ENCODE results near the gene WDR6. TPM values are rescaled to one million over a fixed set of nuclear protein-coding genes. Genes with fewer than 3 reads are reported as not detected.
"Not testable (repeated sequence)": the region's sequence is repeated elsewhere in the genome, so short reads cannot be mapped to it uniquely, and the experiment has no call there.

WDR6 gene
- total RNA-seq, 1 donor from 2014 or later: 116 TPM

GRCh38 chr3:48990636-48991469, 16.3 kb upstream of the WDR6 start:
- DNase-seq (ENCODE audit: extremely low read depth, low read depth, low spot score): no peak

DNA sequence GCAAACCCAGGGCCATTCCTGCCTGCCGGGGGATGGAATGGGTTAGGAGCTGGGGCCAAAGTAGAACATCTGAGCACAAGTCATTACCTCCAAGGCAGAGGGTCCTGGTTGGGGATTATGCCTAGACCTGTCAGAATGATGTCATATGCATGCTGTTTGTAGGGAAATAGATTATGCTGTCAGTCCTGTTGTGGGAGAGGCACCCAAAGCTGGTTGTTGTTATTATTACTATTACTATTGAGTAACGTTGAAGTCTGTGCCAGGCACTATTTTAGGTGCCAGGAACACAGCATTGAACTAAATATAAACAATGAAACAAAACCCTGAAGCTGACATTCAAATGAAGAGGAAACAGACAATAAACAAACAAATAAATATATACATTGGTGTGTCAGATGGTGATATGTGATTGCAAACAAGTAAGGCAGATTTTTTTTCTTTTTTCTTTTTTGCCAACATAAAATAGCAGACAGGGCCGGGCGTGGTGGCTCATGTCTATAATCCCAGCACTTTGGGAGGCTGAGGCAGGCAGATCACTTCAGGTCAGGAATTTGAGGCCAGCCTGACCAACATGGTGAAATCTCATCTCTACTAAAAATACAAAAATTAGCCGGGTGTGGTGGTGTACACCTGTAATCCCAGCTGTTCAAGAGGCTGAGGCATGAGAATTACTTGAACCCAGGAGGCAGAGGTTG, 15.2 kb upstream of the WDR6 start:
- no peak for DNase-seq (ENCODE audit: extremely low read depth, low read depth, low spot score)

DNA sequence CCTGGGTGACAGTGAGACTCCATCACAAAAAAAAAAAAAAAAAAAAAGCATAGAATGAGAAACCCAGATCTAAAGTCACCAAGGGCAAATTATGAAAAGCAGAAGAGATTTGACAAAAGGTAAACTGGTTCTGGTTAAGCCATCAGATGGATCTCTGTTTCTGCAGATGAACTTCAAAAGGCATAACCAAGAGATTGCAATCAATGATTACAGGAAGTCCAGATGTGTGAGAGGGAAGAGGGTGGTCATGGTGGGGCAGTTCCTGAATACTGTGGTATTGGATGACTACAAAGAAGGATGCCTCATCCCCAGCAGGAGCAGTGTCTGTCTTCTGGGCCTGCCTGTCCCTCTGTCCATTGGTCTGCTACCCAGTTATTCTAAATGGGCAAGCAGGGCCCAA, 13.4 kb upstream of the WDR6 start:
- no peak for DNase-seq (ENCODE audit: extremely low read depth, low read depth, low spot score)

DNA sequence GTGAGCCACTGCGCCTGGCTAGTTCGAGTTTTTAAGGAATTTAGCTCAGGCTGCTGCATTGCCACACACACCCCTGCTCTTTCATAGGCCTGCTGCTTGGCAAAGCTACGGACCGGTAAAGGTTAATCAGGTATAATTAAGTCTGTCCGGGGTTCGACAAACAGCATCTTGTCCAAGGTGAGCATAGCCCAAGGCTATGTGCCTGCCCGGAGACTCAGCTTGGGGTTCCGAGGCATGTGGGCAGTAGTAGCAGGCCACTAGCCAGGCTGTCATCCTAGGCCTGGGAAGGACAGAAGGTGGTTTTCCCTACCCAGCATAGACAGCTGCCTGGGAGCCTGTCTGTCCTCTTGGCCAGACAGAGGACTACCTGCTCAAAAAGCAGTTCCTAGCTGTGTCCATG, 10.6 kb upstream of the WDR6 start:
- DNase-seq (ENCODE audit: extremely low read depth, low read depth, low spot score): no peak

GRCh38 chr3:48997102-48997635, 10.0 kb upstream of the WDR6 start:
- DNase-seq (ENCODE audit: extremely low read depth, low read depth, low spot score): no peak

- DNase-seq (ENCODE audit: extremely low read depth, low read depth, low spot score): no peak
These were observed 9.2 kb upstream of the WDR6 start for GRCh38 chr3:48997714-48998637.

DNA sequence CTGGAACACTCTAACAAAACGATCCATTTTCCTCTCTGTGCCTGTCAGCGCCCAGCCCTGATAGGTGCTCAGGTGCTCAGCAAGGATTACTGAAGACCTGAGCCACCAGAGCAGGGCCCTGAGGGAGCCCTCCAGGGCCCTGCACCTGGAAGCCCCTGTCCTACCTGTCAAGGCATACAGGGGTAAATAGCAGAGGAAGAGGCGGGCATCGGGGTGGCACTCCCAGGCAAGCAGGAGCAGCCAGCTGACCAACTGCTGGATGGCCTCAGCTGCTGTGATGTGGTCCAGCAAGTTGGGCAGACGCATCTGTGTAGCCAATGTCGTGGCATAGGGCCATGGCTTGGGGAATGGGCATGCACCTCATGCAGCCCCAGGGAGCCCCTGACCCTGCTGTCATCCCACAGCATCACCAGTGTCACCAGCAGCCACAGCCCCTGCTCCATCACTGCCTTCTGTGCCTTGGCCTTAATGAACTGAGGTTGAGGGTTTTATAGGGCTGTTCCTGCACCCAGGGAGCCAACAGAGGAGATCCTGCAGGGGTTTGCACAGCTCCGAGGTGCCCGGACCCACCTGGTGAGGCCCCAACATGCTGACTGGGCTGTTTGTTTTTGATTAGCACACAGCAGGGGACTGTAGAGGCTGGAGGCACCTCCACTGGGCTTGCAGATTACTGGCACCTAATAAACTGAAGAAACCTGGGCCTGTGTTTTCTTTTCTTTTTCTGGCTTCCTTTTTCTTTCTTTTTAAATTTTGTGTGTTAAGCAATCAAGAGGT, 7.9 kb upstream of the WDR6 start:
- DNase-seq (ENCODE audit: extremely low read depth, low read depth, low spot score): no peak

DNA sequence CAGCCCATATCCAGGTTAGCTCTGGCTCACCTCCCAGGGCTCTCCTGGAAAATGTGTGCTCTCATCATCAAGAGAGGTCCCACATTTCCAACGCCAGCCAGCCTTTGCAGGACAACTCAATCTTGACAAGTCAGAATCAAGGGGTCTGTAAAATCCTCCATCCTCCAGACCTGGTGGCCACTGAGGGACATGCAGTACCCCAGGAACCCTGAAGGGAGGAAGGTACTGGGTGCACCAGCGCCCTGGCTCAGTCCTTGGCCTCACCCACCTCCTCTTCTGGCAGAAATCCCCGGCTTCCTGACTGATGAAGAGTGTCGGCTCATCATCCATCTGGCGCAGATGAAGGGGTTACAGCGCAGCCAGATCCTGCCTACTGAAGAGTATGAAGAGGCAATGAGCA, 6.0 kb upstream of the WDR6 start:
- DNase-seq (ENCODE audit: extremely low read depth, low read depth, low spot score): no peak

- no peak for DNase-seq (ENCODE audit: extremely low read depth, low read depth, low spot score)
These were observed 2.6 kb upstream of the WDR6 start for GRCh38 chr3:49004352-49005302.

DNA sequence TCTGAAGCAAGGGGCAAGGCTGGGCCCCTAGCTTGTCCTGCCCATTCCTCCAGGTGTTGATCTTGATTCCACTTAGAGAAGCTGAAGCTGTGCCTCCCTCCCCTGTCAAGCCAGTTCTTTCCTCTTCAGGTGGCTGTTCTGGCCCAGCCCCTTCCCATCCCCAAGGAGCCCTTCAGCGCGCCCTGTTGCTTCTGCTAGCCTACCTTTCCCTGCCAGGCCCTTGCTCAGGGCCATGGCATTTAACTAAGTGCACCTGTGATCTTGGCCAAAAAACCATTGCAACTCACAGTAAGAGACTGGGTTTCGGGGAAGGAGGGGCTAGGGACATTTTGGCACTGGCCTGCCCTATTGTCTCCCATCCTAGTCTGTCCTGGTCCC, 1.9 kb upstream of the WDR6 start:
- DNase-seq (ENCODE audit: extremely low read depth, low read depth, low spot score): no peak

DNA sequence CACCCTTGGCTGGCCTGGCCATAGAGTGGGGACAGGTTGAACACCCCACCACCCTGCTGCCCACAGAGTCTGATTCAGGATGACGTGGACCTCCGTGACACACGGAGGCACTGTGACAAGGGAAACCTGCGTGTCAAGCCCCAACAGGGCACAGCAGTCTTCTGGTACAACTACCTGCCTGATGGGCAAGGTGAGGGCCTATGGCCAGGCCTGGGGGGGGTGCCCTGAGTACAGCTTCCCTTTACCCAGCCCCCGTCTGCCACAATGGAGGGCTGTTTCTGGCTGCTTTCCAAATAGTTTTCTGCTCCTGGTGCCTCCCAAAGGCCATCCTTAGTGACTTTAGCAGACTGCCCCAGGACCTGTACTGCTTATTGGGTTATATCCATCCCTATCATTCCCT, 1.2 kb upstream of the WDR6 start:
- DNase-seq (ENCODE audit: extremely low read depth, low read depth, low spot score): no peak

GRCh38 chr3:49006408-49007067, 653 bp upstream of the WDR6 start:
- no peak for DNase-seq (ENCODE audit: extremely low read depth, low read depth, low spot score)

DNA sequence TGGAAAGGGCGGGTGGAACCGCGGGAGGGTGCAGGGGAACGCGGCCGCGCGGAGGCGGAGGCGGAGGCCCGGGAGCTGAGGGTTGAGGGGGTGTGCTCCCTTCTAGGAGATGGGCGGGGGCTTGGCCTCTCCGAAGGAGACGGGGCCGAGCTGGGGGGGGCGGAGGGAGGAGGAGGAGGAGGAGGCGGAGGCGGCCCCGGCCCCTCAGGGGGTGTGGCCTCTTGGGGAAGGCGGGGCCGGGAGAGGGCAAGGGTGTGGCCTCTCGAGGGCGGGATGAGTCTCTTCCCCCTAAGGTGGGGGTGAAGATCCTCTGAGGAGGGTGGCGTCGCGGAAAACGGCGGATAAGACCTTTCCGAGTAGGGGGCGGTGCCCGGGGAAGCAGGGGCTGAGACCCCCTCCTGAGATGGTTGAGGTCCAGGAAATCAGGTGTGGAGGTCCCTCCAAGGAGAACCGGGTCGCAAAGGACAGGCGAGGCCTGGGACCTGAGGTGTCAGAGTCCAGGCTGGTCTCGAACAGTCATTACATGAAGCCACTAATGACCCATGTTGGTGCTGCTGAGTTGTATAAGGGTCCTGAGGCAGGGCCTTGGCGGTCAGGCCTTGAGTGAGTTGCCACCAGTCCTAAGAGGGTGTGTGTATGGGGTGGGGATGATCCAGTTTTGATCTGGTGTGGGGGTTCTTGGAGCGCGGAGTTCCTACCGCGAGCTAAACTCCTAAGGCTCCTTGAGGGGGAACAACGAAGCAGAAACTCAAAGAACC, 759 bp downstream of the WDR6 start:
- DNase-seq (ENCODE audit: extremely low read depth, low read depth, low spot score): no peak

DNA sequence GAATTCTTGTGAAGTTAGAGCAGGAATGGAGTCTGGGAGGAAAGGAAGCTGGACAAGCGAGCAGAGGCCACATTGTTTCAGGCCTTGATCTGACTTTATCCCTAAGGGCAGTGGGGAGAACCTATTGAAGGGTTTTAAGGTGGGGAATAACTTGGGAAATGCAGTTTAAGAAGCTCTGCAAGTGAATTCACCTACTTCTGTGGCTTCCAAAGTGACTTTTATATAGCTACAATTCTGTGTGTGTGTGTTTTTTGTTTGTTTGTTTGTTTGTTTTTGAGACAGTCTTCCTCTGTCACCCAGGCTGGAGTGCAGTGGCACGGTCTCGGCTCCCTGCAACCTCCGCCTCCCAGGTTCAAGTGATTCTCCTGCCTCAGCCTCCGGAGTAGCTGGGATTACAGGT, 1.4 kb downstream of the WDR6 start:
- DNase-seq (ENCODE audit: extremely low read depth, low read depth, low spot score): not testable (repeated sequence)

GRCh38 chr3:49009396-49009795, 2.2 kb downstream of the WDR6 start:
- no peak for DNase-seq (ENCODE audit: extremely low read depth, low read depth, low spot score)

DNA sequence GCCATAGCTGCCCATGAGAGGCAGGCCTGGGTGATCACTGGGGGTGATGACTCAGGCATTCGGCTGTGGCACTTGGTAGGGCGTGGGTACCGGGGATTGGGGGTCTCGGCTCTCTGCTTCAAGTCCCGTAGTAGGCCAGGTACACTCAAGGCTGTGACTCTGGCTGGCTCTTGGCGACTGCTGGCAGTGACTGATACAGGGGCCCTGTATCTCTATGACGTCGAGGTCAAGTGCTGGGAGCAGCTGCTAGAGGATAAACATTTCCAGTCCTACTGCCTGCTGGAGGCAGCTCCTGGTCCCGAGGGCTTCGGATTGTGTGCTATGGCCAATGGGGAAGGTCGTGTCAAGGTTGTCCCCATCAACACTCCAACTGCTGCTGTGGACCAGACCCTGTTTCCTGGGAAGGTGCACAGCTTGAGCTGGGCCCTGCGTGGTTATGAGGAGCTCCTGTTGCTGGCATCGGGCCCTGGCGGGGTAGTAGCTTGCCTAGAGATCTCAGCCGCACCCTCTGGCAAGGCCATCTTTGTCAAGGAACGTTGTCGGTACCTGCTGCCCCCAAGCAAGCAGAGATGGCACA, 5.3 kb downstream of the WDR6 start:
- DNase-seq (ENCODE audit: extremely low read depth, low read depth, low spot score): no peak

DNA sequence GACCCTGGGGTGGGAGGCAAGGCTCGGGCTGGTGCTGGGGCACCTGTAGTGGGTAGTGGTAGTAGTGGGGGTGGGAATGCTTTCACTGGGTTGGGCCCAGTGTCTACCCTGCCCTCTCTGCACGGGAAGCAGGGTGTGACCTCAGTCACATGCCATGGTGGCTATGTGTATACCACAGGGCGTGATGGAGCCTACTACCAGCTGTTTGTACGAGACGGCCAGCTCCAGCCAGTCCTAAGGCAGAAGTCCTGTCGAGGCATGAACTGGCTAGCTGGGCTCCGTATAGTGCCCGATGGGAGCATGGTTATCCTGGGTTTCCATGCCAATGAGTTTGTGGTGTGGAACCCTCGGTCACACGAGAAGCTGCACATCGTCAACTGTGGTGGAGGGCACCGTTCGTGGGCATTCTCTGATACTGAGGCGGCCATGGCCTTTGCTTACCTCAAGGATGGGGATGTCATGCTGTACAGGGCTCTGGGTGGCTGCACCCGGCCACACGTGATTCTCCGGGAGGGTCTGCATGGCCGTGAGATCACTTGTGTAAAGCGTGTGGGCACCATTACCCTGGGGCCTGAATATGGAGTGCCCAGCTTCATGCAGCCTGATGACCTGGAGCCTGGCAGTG, 6.0 kb downstream of the WDR6 start:
- no peak for DNase-seq (ENCODE audit: extremely low read depth, low read depth, low spot score)

All from glomerular endothelial cell (primary cell).